GM12875 (cell line): ENCODE results near the gene CEP131.

Experiments
- H3K4me3 ChIP-seq: one replicate; pipeline ENCODE4 v1.5.1; 2011; ENCODE audit warnings: low read depth, low read length, control low read depth
- CTCF ChIP-seq: IDR thresholded peaks from 2 replicates; pipeline ENCODE4 v1.5.1; 2011; ENCODE audit warnings: low read depth, mild to moderate bottlenecking, control low read depth, inconsistent platforms, low read length, moderate library complexity, borderline replicate concordance; ENCODE audit not compliant: insufficient read depth

CEP131 gene

GRCh38 chr17:81212365-81212764, 10.4 kb downstream of the CEP131 start:
- H3K4me3 ChIP-seq, result no peak overlapping the region
- no peak for TF ChIP-seq CTCF

GRCh38 chr17:81210868-81211267, 11.9 kb downstream of the CEP131 start:
- no peak for TF ChIP-seq CTCF
- H3K4me3 ChIP-seq, result peak overlapping the region; percentile 5

GRCh38 chr17:81210466-81210865, 12.3 kb downstream of the CEP131 start:
- TF ChIP-seq CTCF, result no peak
- H3K4me3 ChIP-seq, result no peak overlapping the region

- TF ChIP-seq CTCF, result no peak
Measured at GRCh38 chr17:81209141-81209540, 13.6 kb downstream of the CEP131 start.

GRCh38 chr17:81208651-81209050, 14.1 kb downstream of the CEP131 start:
- H3K4me3 ChIP-seq, result no peak overlapping the region
- TF ChIP-seq CTCF, result no peak

More at GRCh38 chr17:81209141-81209540, 13.6 kb downstream of the CEP131 start:
- H3K4me3 ChIP-seq, result no peak overlapping the region

- no peak for TF ChIP-seq CTCF
- no peak overlapping the region for H3K4me3 ChIP-seq
Measured at GRCh38 chr17:81207610-81208581, 14.9 kb downstream of the CEP131 start.

- no peak overlapping the region for H3K4me3 ChIP-seq
- no peak for TF ChIP-seq CTCF
Measured at GRCh38 chr17:81206657-81207056, 16.1 kb downstream of the CEP131 start.
